ENCODE measurements around the gene RPS5.
"Not testable (repeated sequence)": the region's sequence is repeated elsewhere in the genome, so short reads cannot be mapped to it uniquely, and the experiment has no call there.

Gene RPS5

GRCh38 chr19:58386576-58387337 lies at the start of gene RPS5:
TSS of gene RPS5 (plus strand) at chr19:58387269. CDS start at chr19:58388138, 869 bp downstream.
- DNase-seq, result peak; percentile 99

GRCh38 chr19:58338336-58338735 lies 48.7 kb upstream of the RPS5 start:
- DNase-seq, result no peak

DNA sequence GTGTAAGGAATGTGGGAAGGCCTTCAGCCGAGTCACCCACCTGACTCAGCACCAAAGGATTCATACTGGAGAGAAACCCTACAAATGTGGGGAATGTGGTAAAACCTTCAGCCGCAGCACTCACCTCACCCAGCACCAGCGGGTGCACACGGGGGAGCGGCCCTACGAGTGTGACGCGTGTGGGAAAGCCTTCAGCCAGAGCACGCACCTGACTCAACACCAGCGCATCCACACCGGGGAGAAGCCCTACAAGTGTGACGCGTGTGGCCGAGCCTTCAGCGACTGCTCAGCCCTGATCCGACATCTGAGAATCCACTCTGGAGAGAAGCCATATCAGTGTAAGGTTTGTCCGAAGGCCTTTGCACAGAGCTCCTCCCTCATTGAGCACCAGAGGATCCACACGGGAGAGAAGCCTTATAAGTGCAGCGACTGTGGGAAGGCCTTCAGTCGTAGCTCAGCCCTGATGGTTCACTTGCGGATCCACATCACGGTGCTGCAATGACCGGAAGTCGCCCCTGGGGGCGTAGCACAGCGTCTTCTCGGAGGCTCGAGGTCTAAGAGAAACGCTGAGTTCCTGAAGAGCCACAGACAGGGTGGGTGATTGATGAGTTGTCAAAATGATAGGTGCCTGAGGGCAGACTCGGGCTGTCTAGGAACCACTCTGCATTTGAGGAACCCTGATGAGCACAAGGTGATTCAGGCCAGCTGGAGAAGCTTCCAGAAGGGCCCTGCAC lies 48.1 kb upstream of the RPS5 start:
- DNase-seq, result no peak

DNA sequence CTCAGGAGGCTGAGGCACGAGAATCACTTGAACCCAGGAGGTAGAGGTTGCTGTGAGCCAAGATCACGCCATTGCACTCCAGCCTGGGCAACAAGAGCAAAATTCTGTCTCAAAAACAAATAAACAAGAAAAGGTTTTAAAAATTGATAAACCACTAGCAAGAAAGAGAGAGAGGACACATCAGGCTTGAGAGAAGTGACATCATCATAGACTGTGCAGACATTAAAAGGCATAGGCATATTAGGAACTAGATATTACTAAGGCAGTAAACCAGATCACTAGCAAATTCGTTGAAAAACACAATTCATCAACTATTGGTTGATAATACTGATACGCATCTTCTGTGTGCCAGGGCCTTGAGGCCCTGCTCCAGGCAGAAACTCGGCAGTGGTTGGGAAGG lies 41.5 kb upstream of the RPS5 start:
- DNase-seq, result no peak

DNA sequence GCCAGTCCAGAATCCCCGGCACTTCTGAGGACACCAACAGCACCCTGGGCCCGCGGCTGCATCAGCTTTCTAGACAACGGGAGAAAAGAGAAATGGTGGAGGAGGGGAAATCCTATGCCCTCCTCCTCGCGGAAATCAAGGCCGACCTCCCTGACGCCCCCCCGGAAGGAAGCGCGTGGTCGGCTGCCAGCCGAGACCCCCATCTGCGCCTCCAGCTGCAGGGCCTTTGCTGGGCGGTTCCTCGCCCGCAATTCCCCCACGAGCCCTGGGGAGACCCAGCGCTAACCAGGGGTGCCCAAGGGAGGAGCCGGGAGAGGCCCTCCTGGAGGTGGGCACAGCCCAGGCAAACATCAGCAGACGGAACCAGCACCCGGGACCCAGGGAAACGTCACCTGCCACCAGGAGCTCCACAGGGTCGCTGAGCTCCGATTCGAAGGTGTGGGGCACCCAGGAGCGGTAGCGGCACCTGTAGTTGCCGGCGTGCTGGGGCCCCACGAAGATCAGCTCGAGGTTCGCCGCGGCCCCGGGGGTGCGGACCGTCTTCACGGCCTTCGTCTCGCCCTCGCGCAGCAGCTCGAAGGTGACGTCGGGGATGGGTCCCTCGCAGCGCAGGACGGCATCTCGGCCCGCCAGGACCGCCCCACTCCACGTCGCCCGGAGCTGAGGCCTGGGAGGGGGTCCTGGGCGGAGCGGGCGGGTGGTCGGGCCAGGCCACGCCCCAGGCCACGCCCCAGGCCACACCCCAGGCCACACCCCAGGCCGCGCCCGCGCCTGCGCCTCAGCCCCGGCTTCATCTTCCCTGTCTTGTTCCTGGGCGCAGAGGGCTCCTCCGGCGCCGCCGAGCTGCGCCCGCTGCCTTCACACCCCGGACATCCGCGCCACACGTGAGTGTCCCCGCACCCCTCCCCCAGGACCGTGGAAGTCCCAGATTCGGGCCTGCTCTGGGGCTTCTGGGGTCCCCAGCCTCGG lies 39.8 kb upstream of the RPS5 start:
- DNase-seq, result peak; percentile 73

DNA sequence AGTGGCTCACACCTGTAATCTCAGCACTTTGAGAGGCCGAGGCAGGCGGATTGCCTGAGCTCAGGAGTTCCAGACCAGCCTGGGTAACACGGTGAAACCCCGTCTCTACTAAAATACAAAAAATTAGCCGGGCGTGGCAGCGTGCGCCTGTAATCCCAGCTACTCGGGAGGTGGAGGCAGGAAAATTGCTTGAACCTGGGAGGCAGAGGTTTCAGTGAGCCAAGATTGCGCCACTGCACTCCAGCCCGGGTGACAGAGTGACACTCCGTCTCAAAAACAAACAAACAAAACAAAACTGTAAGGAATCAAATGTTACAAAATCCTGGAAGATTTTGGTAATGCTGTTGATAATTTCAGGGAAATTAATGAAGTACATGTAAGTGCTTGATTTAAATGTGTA lies 39.0 kb upstream of the RPS5 start:
- not testable (repeated sequence) for DNase-seq

DNA sequence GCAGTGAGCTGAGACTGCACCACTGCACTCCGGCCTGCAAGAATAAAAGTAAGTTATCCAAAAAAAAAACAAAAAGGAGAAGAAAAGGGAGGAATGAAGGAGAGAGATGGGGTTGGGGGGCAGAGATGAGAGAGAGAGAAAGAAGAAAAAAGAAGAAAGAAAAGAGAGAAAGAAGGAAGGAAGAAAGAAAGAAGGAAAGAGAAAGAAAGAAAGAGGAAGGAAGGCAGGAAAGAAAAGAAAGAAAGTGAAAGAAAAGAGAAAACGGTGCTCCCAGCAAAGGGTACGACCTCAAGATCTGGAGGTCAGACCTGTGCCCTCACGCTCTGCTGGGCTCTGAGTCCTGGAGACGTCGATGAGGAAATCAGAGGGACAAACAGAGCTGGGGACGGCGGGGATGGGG lies 37.5 kb upstream of the RPS5 start:
- no peak for DNase-seq

DNA sequence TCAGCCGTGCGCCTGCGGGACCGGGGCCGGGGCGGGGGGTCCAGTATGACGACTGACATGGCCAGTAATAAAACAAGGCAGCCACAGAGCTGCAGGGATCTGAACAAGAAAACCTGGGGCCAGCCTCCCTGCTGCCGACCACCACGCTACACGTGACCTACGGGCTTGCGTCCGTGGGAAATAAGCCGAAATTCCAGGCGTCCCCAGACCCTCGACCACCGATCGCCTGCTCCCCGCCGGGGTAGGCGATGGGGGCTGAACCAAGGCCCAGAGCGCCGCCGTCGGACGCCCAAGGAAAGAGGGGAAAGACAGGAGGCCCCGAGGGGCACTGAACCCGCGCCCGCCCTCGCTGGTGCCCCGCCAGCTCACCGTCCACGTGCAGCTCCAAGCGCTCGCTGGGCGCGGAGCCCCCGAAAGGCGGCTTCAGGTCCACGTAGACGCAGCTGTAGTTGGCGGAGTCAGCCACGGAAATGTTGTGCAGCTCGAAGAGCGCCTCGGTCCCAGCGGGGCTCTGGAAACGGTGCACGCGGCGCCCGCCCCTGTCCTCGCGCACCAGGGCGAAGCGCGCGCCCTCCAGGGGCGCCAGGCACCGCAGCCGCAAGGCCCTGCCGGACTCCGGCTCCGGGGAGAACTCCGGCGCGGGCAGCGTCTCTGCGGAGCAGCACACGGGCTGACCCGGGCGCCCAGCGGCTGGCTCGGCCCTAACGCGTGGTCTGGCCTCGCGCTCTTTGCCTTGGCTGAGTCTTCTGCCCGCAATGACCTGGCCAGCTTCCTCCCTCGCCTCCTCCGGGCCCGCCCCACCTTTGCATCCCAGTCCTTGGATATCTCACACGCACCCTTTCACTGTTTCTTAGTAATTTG lies 36.8 kb upstream of the RPS5 start:
- no peak for DNase-seq

- no peak for DNase-seq
These were observed 36.1 kb upstream of the RPS5 start for GRCh38 chr19:58350871-58351557.

- no peak for DNase-seq
These were observed 35.6 kb upstream of the RPS5 start for GRCh38 chr19:58351558-58351878.

- DNase-seq, result no peak
These were observed 34.9 kb upstream of the RPS5 start for GRCh38 chr19:58351990-58352755.

DNA sequence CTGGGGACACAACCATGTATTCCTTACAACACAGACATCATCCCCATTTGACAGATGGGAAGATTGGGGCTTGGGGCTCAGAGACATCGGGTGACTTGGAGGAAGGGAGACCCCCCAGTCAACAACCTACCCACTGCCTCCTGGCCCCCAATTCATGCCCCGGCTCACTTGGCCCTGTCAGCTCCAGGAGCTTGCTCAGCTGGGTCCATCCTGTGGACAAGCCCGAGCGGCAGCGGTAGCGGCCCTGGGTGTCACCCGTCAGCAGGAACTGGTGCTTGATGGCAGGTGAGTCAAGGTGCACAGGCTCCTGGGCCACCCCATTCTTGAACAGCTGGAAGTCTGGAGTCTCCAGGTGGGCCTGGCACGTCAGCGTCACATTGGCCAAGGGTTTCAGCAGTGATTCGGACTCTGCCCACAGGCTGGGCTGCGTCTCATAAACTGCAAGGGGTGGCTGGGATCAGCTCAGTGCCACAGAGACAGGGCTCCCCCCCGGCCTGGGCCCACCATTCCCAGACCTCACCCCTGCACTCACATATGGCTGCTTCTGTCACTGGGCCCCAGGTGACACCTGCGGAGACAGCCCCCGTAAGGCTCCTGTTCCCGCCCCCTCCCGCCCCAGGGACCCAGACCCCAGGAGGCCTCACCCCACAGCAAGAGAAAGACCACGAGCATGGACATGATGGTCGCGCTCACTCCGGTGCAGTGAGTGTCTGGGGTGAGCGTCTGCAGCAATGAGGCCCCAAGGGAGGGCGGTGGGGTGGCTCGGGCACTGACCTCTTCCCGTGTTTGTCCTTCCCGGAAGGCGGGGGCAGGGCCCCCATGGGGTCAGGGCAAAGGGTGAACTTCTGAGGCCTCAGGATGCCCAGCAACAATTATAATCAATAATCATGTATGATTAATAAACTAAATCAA lies 34.1 kb upstream of the RPS5 start, which contains the start of gene A1BG:
Gene A1BG, minus strand, starts transcription at position 733 of the 912 bp plus-strand sequence. Its CDS starts 55 bp downstream, at position 678.
- no peak for DNase-seq

DNA sequence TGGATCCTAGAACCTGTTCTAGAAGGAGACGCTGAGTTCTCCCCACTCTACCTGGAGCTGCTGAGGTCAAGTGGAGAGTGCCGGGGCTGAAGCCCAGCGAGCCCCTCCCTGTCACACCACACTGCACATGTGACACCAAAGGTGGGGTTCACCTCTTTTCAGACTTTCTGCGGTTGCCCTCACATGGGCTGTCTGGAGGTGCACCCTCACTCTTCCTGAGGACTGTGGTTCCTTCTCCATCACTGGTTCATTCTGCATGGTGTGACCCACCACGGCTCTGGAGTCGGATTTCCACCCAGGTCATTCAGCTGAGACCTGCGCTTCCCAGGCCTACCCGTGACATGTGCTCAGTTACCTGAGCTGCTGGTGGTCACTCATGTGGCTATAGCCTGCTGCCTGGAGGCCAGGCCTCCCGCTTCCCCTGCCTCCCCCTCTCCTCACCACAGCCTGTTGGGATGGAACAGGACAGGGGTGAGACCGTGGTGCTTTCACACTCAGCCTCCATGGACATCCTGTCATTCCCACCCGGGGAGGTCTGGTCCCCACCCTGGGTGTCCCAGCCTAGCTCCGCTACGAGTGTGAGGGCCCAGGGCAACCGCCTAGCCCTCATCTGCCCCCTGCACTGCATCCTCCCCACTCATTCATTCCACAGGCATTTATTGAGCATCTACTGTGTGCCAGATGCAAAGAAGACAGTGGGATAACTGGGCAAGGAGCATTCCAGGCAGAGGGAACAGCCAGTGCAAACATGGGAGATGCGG lies 33.2 kb upstream of the RPS5 start:
- DNase-seq, result no peak

DNA sequence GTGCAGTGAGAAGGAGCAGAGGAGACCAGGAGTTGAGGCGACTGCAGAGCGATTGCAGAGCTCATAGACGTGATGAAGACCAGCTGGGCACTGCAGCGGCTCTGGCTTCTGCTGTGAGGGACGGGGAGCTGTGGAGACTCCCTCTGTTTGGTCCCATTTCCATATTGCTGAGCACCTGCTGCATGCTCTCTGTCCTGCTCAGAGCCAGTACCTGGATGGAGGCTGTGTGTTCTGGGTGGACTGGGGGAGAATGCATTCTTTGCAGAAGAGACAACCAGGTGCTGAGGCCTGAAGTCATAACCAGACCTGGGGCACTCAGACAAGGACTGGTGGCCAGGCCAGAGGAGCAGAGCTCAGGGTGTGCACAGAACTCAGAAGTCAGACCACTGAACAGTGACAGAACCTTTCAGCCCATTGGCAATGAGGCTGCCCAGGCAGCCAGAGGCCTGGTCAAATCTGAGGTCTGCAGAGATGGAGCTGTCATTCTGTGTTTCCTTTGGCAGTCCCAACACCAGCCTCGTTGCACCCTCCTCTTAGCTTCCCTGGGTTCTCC lies 32.5 kb upstream of the RPS5 start:
- DNase-seq, result no peak

DNA sequence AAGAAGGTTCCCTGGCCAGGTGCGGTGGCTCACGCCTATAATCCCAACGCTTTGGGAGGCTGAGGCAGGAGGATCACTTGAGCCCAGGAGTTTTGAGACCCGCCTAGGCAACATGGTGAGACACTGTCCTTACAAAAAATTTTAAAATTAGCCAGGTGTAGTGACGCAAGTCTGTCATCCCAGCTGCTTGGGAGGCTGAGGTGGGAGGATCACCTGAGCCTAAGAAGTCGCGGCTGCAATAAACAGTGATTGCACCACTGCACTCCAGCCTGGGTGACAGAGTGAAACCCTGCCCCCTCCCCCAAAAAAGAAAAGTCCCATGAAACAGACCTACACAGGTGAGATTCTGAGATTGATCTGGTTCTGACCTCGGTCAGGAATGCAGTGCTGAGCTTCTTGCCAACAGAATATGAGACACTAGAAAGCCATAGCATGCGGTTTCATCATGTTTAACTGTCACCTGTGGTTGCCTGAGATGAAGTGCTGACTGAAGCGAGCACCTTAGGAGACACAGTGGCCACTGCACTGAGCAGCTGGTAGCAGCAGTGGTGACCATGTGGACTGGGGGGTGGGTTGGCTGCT lies 31.8 kb upstream of the RPS5 start:
- DNase-seq, result no peak

DNA sequence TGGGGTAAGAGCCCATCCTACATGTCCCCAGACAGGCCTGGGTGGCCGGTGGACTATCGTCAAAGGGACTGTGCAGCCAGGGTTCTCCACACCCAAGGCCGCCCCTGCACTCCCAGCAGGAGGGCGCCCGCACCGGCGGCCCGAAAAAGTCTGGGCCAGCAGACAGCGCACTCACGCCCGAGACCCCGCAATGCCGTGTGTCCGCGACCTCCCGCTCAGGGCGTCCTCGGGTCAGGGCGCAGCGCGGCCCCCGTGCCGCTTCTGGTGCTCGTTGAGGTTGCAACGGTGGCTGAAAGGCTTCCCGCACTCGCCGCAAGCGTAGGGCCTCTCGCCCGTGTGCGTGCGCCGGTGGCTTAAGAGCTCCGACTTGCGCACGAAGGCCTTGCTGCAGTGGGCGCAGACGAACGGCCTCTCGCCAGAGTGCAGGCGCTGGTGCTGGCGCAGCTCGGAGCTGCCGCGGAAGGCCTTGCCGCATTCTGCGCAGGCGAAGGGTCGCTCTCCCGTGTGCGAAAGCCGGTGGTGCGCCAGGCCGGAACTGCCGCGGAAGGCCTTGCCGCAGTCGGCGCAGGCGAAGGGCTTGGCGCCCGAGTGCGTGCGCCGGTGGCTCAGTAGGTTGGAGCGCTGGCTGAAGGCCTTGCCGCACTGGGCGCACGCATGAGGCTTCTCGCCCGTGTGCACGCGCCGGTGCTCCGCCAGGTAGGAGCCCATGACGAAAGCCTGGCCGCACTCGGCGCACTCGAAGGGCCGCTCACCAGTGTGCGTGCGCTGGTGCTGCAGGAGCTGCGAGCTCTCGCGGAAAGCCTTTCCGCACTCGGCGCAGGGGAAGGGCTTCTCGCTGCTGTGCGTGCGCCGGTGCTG lies 30.9 kb upstream of the RPS5 start:
- peak in 1 of 2 donors; percentile 30 for DNase-seq
